HEK293 (cell line): ENCODE results near the gene GAS7.

ENCODE experiments used
- CTCF ChIA-PET: fragments of 350-600 bp; formaldehyde crosslinking; extraction: SDS; loops from one replicate; lab custom pipeline; 2021; ENCODE audit warnings: antibody characterized with exemption; lab: Yijun Ruan, JAX
- POLR2A ChIA-PET: fragments of 300-600 bp; formaldehyde crosslinking; extraction: SDS; loops from one replicate; lab custom pipeline; 2020; ENCODE audit warnings: antibody characterized with exemption, inconsistent platforms; lab: Yijun Ruan, JAX
- H3K27ac ChIP-seq: fragments of 200-500 bp; sonication (Bioruptor generic); 2 replicates; pipeline ENCODE4 v1.5.1; 2014; ENCODE audit warnings: low read depth, low read length, control low read depth, inconsistent platforms; ENCODE audit errors: extremely low read depth
- H3K36me3 ChIP-seq, 2 experiments: fragments of 200-500 bp in 1 of 2; sonication (Bioruptor generic) in 1 of 2; 1 replicate in 1 of 2; 2 replicates in 1 of 2; pipeline ENCODE4 v1.5.1; 2014 to 2017; ENCODE audit warnings: inconsistent platforms in 2 of 2, low read length in 2 of 2; ENCODE audit not compliant: control insufficient read depth in 2 of 2, insufficient read depth in 1 of 2
- H3K4me1 ChIP-seq: fragments of 200-500 bp; sonication (Bioruptor generic); 2 replicates; pipeline ENCODE4 v1.5.1; 2014; ENCODE audit warnings: mild to moderate bottlenecking, low read length, inconsistent platforms; ENCODE audit not compliant: control insufficient read depth, insufficient read depth
- H3K4me3 ChIP-seq: 2 replicates; pipeline ENCODE4 v1.5.1; 2011; ENCODE audit warnings: low read depth, mild to moderate bottlenecking, control low read depth, low read length, moderate library complexity
- H3K9me3 ChIP-seq: fragments of 200-500 bp; sonication (Bioruptor generic); 2 replicates; pipeline ENCODE4 v1.5.1; 2014; ENCODE audit warnings: low read depth, low read length, inconsistent platforms; ENCODE audit not compliant: control insufficient read depth, insufficient read depth
- CTCF ChIP-seq: fragments of 450-650 bp; formaldehyde crosslinking; IDR thresholded peaks from 2 replicates; pipeline ENCODE4 v1.5.1; 2016; ENCODE audit warnings: missing biosample characterization, missing genetic modification characterization
- HIC1 ChIP-seq: fragments of 450-650 bp; formaldehyde crosslinking; IDR thresholded peaks from 2 replicates; pipeline ENCODE4 v1.5.1; 2016; ENCODE audit warnings: missing biosample characterization, missing genetic modification characterization
- HOXC10 ChIP-seq: sonication (generic); formaldehyde crosslinking; IDR thresholded peaks from 2 replicates; pipeline ENCODE4 v1.8.1; 2023; ENCODE audit warnings: mild to moderate bottlenecking, missing genetic modification reagents
- MYNN ChIP-seq: fragments of 450-650 bp; formaldehyde crosslinking; IDR thresholded peaks from 2 replicates; pipeline ENCODE4 v1.5.1; 2016; ENCODE audit warnings: missing biosample characterization, missing genetic modification characterization, borderline replicate concordance
- RBAK ChIP-seq: fragments of 450-650 bp; formaldehyde crosslinking; IDR thresholded peaks from 2 replicates; pipeline ENCODE4 v1.5.1; 2016; ENCODE audit warnings: missing biosample characterization, missing genetic modification characterization
- SETDB1 ChIP-seq: IDR thresholded peaks from one replicate; pipeline ENCODE4 v1.6.1; 2017; ENCODE audit warnings: mild to moderate bottlenecking, low read length, moderate library complexity, mixed read lengths; ENCODE audit not compliant: insufficient read length
- WT1 ChIP-seq: fragments of 450-650 bp; formaldehyde crosslinking; IDR thresholded peaks from 2 replicates; pipeline ENCODE4 v1.5.1; 2016; ENCODE audit warnings: missing biosample characterization, missing genetic modification characterization
- YY1 ChIP-seq: fragments of 450-650 bp; formaldehyde crosslinking; IDR thresholded peaks from 2 replicates; pipeline ENCODE4 v1.5.1; 2018; ENCODE audit warnings: missing biosample characterization, missing genetic modification characterization
- YY2 ChIP-seq: fragments of 450-650 bp; formaldehyde crosslinking; IDR thresholded peaks from 2 replicates; pipeline ENCODE4 v1.5.1; 2016; ENCODE audit warnings: missing biosample characterization, missing genetic modification characterization
- ZEB2 ChIP-seq: fragments of 450-650 bp; formaldehyde crosslinking; IDR thresholded peaks from 2 replicates; pipeline ENCODE4 v1.5.1; 2016; ENCODE audit warnings: missing biosample characterization, missing genetic modification characterization
- ZFHX2 ChIP-seq: fragments of 450-650 bp; formaldehyde crosslinking; conservative IDR thresholded peaks from 2 replicates; pipeline ENCODE4 v1.5.1; 2016; ENCODE audit warnings: missing biosample characterization, missing genetic modification characterization
- ZFP3 ChIP-seq: fragments of 450-650 bp; formaldehyde crosslinking; IDR thresholded peaks from 2 replicates; pipeline ENCODE4 v1.5.1; 2016; ENCODE audit warnings: low read depth, missing biosample characterization, missing genetic modification characterization
- ZNF132 ChIP-seq: fragments of 450-650 bp; formaldehyde crosslinking; IDR thresholded peaks from 2 replicates; pipeline ENCODE4 v1.5.1; 2017; ENCODE audit warnings: missing biosample characterization, missing genetic modification characterization, borderline replicate concordance
- ZNF202 ChIP-seq: fragments of 450-650 bp; formaldehyde crosslinking; IDR thresholded peaks from 2 replicates; pipeline ENCODE4 v1.5.1; 2016; ENCODE audit warnings: missing biosample characterization, missing genetic modification characterization, borderline replicate concordance
- ZNF302 ChIP-seq: fragments of 450-650 bp; formaldehyde crosslinking; IDR thresholded peaks from 2 replicates; pipeline ENCODE4 v1.5.1; 2016; ENCODE audit warnings: missing biosample characterization, missing genetic modification characterization, low read depth
- ZNF366 ChIP-seq: fragments of 450-650 bp; formaldehyde crosslinking; conservative IDR thresholded peaks from 2 replicates; pipeline ENCODE4 v1.5.1; 2016; ENCODE audit warnings: missing biosample characterization, missing genetic modification characterization
- ZNF37A ChIP-seq: fragments of 450-650 bp; IDR thresholded peaks from 2 replicates; pipeline ENCODE4 v1.5.1; 2018; ENCODE audit warnings: missing biosample characterization, missing genetic modification characterization
- ZNF501 ChIP-seq: fragments of 450-650 bp; formaldehyde crosslinking; IDR thresholded peaks from 2 replicates; pipeline ENCODE4 v1.5.1; 2016; ENCODE audit warnings: missing biosample characterization, missing genetic modification characterization
- ZNF521 ChIP-seq: fragments of 450-650 bp; formaldehyde crosslinking; IDR thresholded peaks from 2 replicates; pipeline ENCODE4 v1.5.1; 2017; ENCODE audit warnings: missing biosample characterization, mild to moderate bottlenecking, missing genetic modification characterization
- ZNF558 ChIP-seq: fragments of 450-650 bp; formaldehyde crosslinking; IDR thresholded peaks from 2 replicates; pipeline ENCODE4 v1.5.1; 2016; ENCODE audit warnings: missing biosample characterization, missing genetic modification characterization
- ZNF600 ChIP-seq: fragments of 450-650 bp; formaldehyde crosslinking; IDR thresholded peaks from 2 replicates; pipeline ENCODE4 v1.5.1; 2016; ENCODE audit warnings: missing biosample characterization, missing genetic modification characterization
- ZNF747 ChIP-seq: fragments of 450-650 bp; formaldehyde crosslinking; IDR thresholded peaks from 2 replicates; pipeline ENCODE4 v1.5.1; 2016; ENCODE audit warnings: missing biosample characterization, missing genetic modification characterization
- ZSCAN30 ChIP-seq: fragments of 450-650 bp; IDR thresholded peaks from 2 replicates; pipeline ENCODE4 v1.5.1; 2018; ENCODE audit warnings: missing biosample characterization, mild to moderate bottlenecking, missing genetic modification characterization, moderate library complexity
- ZXDB ChIP-seq: fragments of 450-650 bp; formaldehyde crosslinking; IDR thresholded peaks from 2 replicates; pipeline ENCODE4 v1.5.1; 2016; ENCODE audit warnings: missing biosample characterization, missing genetic modification characterization

The GAS7 gene

GRCh38 chr17:10116753-10117420, 81.5 kb downstream of the GAS7 start:
- Histone ChIP-seq H3K4me1 (peaks cover 13% of the 10 kb centered on the region), H3K4me3 (no peak overlapping the region), H3K9me3 (no peaks in the 10 kb centered on the region), H3K36me3 (no peaks in the 10 kb centered on the region), H3K27ac (no peak overlapping the region)
- ChIA-PET CTCF (interaction anchor here (0.6 kb wide), 1 partner anchor 32 kb away, joined by 3 read pairs; no protein-coding TSS in a partner anchor), POLR2A (no interaction called here)
- TF ChIP-seq RBAK (tag by site-specific recombination) (no peak), ZNF37A (tag by site-specific recombination) (no peak), ZXDB (tag by site-specific recombination) (no peak), ZNF747 (tag by site-specific recombination) (no peak), ZNF202 (tag by site-specific recombination) (no peak), YY2 (tag by site-specific recombination) (no peak), ZNF521 (tag by site-specific recombination) (no peak), ZEB2 (no peak), ZFHX2 (tag by site-specific recombination) (no peak), ZNF132 (tag by site-specific recombination) (no peak), ZNF600 (tag by site-specific recombination) (no peak), HIC1 (tag by site-specific recombination) (no peak), ZNF302 (tag by site-specific recombination) (no peak), ZSCAN30 (tag by site-specific recombination) (no peak), CTCF (tag by site-specific recombination) (no peak), ZNF366 (tag by site-specific recombination) (no peak), MYNN (no peak), SETDB1 (no peak), ZNF558 (tag by site-specific recombination) (no peak)

- CTCF ChIA-PET = interaction anchor here (0.6 kb wide), 1 partner anchor 340 kb away, joined by 3 read pairs; no protein-coding TSS in a partner anchor
- Histone ChIP-seq H3K27ac (no peak overlapping the region), H3K36me3 (no peaks in the 10 kb centered on the region), H3K9me3 (no peaks in the 10 kb centered on the region), H3K4me1 (peaks cover 13% of the 10 kb centered on the region), H3K4me3 (no peak overlapping the region)
- POLR2A ChIA-PET = no interaction called here
- TF ChIP-seq YY1 (tag by site-specific recombination) = no peak
- TF ChIP-seq WT1 (tag by site-specific recombination) = no peak
- no peak for TF ChIP-seq HOXC10 (CRISPR knock-in tag)
- no peak for TF ChIP-seq ZFP3 (tag by site-specific recombination)
- TF ChIP-seq ZNF501 (tag by site-specific recombination) = no peak
These were observed 82.1 kb downstream of the GAS7 start for GRCh38 chr17:10116267-10116666.
